Measurements from ENCODE around the gene NEDD8.

NEDD8 gene

GRCh38 chr14:24271134-24271833, 39.1 kb upstream of the NEDD8 start, which contains the start of gene RABGGTA (continued):
- TF ChIP-seq REST (tag by site-specific recombination; IDR thresholded peaks at IDR 0.05), result peak; percentile 60; the same call in 1 of the 2 replicates
- TF ChIP-seq IKZF3 (tag by site-specific recombination; IDR thresholded peaks at IDR 0.05), result peak; percentile 33; the same call in 1 of the 2 replicates
- TF ChIP-seq ZNF555 (tag by site-specific recombination; conservative IDR thresholded peaks at IDR 0.05), result no peak
- peak; percentile 37; the same call in 1 of the 2 replicates for TF ChIP-seq ZNF2 (tag by site-specific recombination; IDR thresholded peaks at IDR 0.05)
- TF ChIP-seq CTCF (tag by site-specific recombination; IDR thresholded peaks at IDR 0.05), result peak; percentile 96
- peak; percentile 94 for TF ChIP-seq ZFP69B (tag by site-specific recombination; IDR thresholded peaks at IDR 0.05)
- peak; percentile 28; the same call in 1 of the 2 replicates for TF ChIP-seq ZIC2 (tag by site-specific recombination; IDR thresholded peaks at IDR 0.05)
- peak; percentile 95 for TF ChIP-seq ZBTB10 (tag by site-specific recombination; IDR thresholded peaks at IDR 0.05)
- TF ChIP-seq SP7 (tag by site-specific recombination; IDR thresholded peaks at IDR 0.05), result 0 out of 2 replicates have a peak, but pooled peaks have one; percentile 38
- no peak for TF ChIP-seq AEBP2 (tag by site-specific recombination; IDR thresholded peaks at IDR 0.05; ENCODE audit: borderline replicate concordance)
- no peak for TF ChIP-seq ZNF146 (tag by site-specific recombination; IDR thresholded peaks at IDR 0.05)
- no peak for TF ChIP-seq ZNF837 (tag by site-specific recombination; IDR thresholded peaks at IDR 0.05)
- no peak for TF ChIP-seq ZNF529 (tag by site-specific recombination; IDR thresholded peaks at IDR 0.05; ENCODE audit: insufficient replicate concordance)
- TF ChIP-seq MEIS1 (CRISPR knock-in tag; IDR thresholded peaks at IDR 0.05; ENCODE audit: borderline replicate concordance), result no peak
- peak; percentile 94 for TF ChIP-seq SCRT2 (tag by site-specific recombination; IDR thresholded peaks at IDR 0.05)
- TF ChIP-seq SP3 (tag by site-specific recombination; IDR thresholded peaks at IDR 0.05), result peak; percentile 86
- no peak for TF ChIP-seq ZNF121 (tag by site-specific recombination; IDR thresholded peaks at IDR 0.05)
- no peak for TF ChIP-seq ZNF148 (tag by site-specific recombination; IDR thresholded peaks at IDR 0.05; ENCODE audit: borderline replicate concordance)
- TF ChIP-seq BCL11A (tag by site-specific recombination; IDR thresholded peaks at IDR 0.05; ENCODE audit: low read depth), result no peak
- TF ChIP-seq YY1 (tag by site-specific recombination; IDR thresholded peaks at IDR 0.05), result 0 out of 2 replicates have a peak, but pooled peaks have one; percentile 40
- TF ChIP-seq ZNF423 (tag by site-specific recombination; IDR thresholded peaks at IDR 0.05), result peak; percentile 21; the same call in 1 of the 2 replicates
- TF ChIP-seq FEZF1 (tag by site-specific recombination; IDR thresholded peaks at IDR 0.05), result no peak
- TF ChIP-seq ZNF585B (tag by site-specific recombination; IDR thresholded peaks at IDR 0.05), result no peak
- TF ChIP-seq ZNF488 (tag by site-specific recombination; IDR thresholded peaks at IDR 0.05), result no peak
- no peak for TF ChIP-seq ZNF449 (tag by site-specific recombination; IDR thresholded peaks at IDR 0.05)

Measured in HEK293 (cell line).